SK-N-SH (cell line): Measurements from ENCODE around the gene PREB. TPM values are rescaled to one million over a fixed set of nuclear protein-coding genes. Genes with fewer than 3 reads are reported as not detected.

ENCODE experiments used
- CTCF ChIA-PET: fragments of 300-600, 350-600 bp; formaldehyde crosslinking; extraction: SDS; loops from one replicate; lab custom pipeline; 2021; lab: Yijun Ruan, JAX
- POLR2A ChIA-PET: fragments of 350-600 bp; sonication (Branson Sonifier 250); formaldehyde crosslinking; extraction: SDS; loops from one replicate; lab custom pipeline; 2020; ENCODE audit warnings: antibody characterized with exemption, inconsistent platforms; lab: Yijun Ruan, JAX
- DNase-seq: peaks from one replicate; pipeline ENCODE4 v3.0.0; 2012
- H2AFZ ChIP-seq: fragments of 200-600 bp; sonication (generic); 2 replicates; pipeline ENCODE4 v1.8.1; 2016; ENCODE audit warnings: antibody characterized with exemption, mild to moderate bottlenecking, low read depth
- H3F3A ChIP-seq: fragments of 200-600 bp; sonication (generic); replicated peaks from 2 replicates; pipeline ENCODE3; 2016; ENCODE audit warnings: antibody characterized with exemption, mild to moderate bottlenecking; ENCODE audit not compliant: insufficient read depth
- H3K27ac ChIP-seq, 2 experiments: fragments of 200-500 bp in 1 of 2; fragments of 200-600 bp in 1 of 2; sonication (Bioruptor generic) in 1 of 2; sonication (generic), shearing (Covaris generic) in 1 of 2; 2 replicates each; pipeline versions ENCODE4 v1.5.1 to v1.6.1; 2014 to 2016; ENCODE audit warnings: low read depth in 2 of 2, inconsistent platforms in 1 of 2, low read length in 1 of 2, mild to moderate bottlenecking in 1 of 2, mixed read lengths in 1 of 2
- H3K27me3 ChIP-seq: fragments of 200-600 bp; sonication (generic), shearing (Covaris generic); 2 replicates; pipeline ENCODE4 v1.6.1; 2016; ENCODE audit warnings: mixed run types; ENCODE audit not compliant: insufficient read depth
- H3K36me3 ChIP-seq, 2 experiments: fragments of 200-500 bp in 1 of 2; fragments of 200-600 bp in 1 of 2; sonication (Bioruptor generic) in 1 of 2; sonication (generic) in 1 of 2; replicated peaks in 1 of 2; 2 replicates each; pipeline versions ENCODE3 to v1.5.1; 2014 to 2016; ENCODE audit warnings: low read length in 1 of 2, mild to moderate bottlenecking in 1 of 2; ENCODE audit not compliant: insufficient read depth in 2 of 2, control insufficient read depth in 1 of 2
- H3K4me1 ChIP-seq, 2 experiments: fragments of 200-500 bp in 1 of 2; fragments of 200-600 bp in 1 of 2; sonication (Bioruptor generic) in 1 of 2; sonication (generic), shearing (Covaris generic) in 1 of 2; 2 replicates each; pipeline versions ENCODE4 v1.5.1 to v1.6.1; 2014 to 2016; ENCODE audit warnings: low read depth in 1 of 2, low read length in 1 of 2, mixed run types in 1 of 2; ENCODE audit not compliant: insufficient read depth in 2 of 2, control insufficient read depth in 1 of 2
- H3K4me2 ChIP-seq: fragments of 200-600 bp; sonication (generic), shearing (Covaris generic); 2 replicates; pipeline ENCODE4 v1.6.1; 2017; ENCODE audit warnings: mixed run types
- H3K4me3 ChIP-seq, 2 experiments: fragments of 200-500 bp in 1 of 2; fragments of 200-600 bp in 1 of 2; sonication (Bioruptor generic) in 1 of 2; sonication (generic), shearing (Covaris generic) in 1 of 2; 2 replicates each; pipeline versions ENCODE4 v1.5.1 to v1.8.1; 2014 to 2016; ENCODE audit warnings: low read depth in 2 of 2, inconsistent platforms in 1 of 2, low read length in 1 of 2, mild to moderate bottlenecking in 1 of 2, mixed read lengths in 1 of 2, moderate library complexity in 1 of 2
- H3K79me2 ChIP-seq: fragments of 200-600 bp; sonication (generic); 2 replicates; pipeline ENCODE4 v1.8.1; 2017; ENCODE audit warnings: mild to moderate bottlenecking; ENCODE audit not compliant: insufficient read depth
- H3K9ac ChIP-seq: fragments of 200-600 bp; sonication (generic); 2 replicates; pipeline ENCODE4 v1.6.1; 2017; ENCODE audit warnings: mixed run types
- H3K9me2 ChIP-seq: fragments of 200-600 bp; sonication (generic); 2 replicates; pipeline ENCODE4 v1.6.1; 2017; ENCODE audit warnings: mixed run types
- H3K9me3 ChIP-seq: fragments of 200-600 bp; sonication (generic); 2 replicates; pipeline ENCODE4 v1.6.1; 2017; ENCODE audit warnings: mixed run types, mild to moderate bottlenecking, moderate library complexity
- H4K20me1 ChIP-seq: fragments of 200-600 bp; sonication (generic); 2 replicates; pipeline ENCODE4 v1.6.1; 2017; ENCODE audit warnings: mild to moderate bottlenecking, mixed run types; ENCODE audit not compliant: insufficient read depth
- FOSL2 ChIP-seq: IDR thresholded peaks from 2 replicates; pipeline ENCODE4 v1.4.0; 2012; ENCODE audit warnings: low read depth, mild to moderate bottlenecking, moderate library complexity, borderline replicate concordance
- GABPA ChIP-seq: IDR thresholded peaks from 2 replicates; pipeline ENCODE4 v1.4.0; 2012; ENCODE audit warnings: low read depth, mild to moderate bottlenecking
- RAD21 ChIP-seq: IDR thresholded peaks from 2 replicates; pipeline ENCODE4 v1.6.1; 2012; ENCODE audit warnings: mild to moderate bottlenecking, low read length
- RCOR1 ChIP-seq: fragments of 150-350 bp; IDR thresholded peaks from 2 replicates; pipeline ENCODE4 v1.6.1; 2017; ENCODE audit warnings: antibody characterized with exemption, low read length
- RFX5 ChIP-seq: IDR thresholded peaks from 2 replicates; pipeline ENCODE4 v1.6.1; 2012; ENCODE audit warnings: mild to moderate bottlenecking, improper control_type of control experiment, low read length
- RXRA ChIP-seq: IDR thresholded peaks from 2 replicates; pipeline ENCODE4 v1.4.0; 2012; ENCODE audit warnings: low read depth, mild to moderate bottlenecking, borderline replicate concordance
- TAF1 ChIP-seq: IDR thresholded peaks from 2 replicates; pipeline ENCODE4 v1.6.1; 2012; ENCODE audit warnings: low read depth, mild to moderate bottlenecking, low read length, moderate library complexity, borderline replicate concordance
- TEAD4 ChIP-seq: IDR thresholded peaks from 2 replicates; pipeline ENCODE4 v1.4.0; 2012; ENCODE audit warnings: mild to moderate bottlenecking, borderline replicate concordance; ENCODE audit not compliant: insufficient read depth
- WGBS: methylation state at CpG from one replicate; pipeline ENCODE4 v1.1.6; 2017; ENCODE audit warnings: low lambda C conversion rate; 5-methylcytosine and 5-hydroxymethylcytosine counted together
- polyA plus RNA-seq, 3 experiments: library from polyadenylated mRNA; depleted of rRNA; stranded (reverse); fragments of >200 nt; gene quantifications; 2 replicates each; pipeline ENCODE4 v1.2.3, GENCODE V29; 2012
- TF ChIP-seq, protein P1 (sequence below): IDR thresholded peaks from 2 replicates; pipeline ENCODE4 v1.4.0; 2012; ENCODE audit warnings: low read depth
- TF ChIP-seq, protein P2 (sequence below): fragments of 150-350 bp; IDR thresholded peaks from 2 replicates; pipeline ENCODE4 v1.6.1; 2016; ENCODE audit warnings: mild to moderate bottlenecking, low read depth, low read length

Gene PREB
- polyA plus RNA-seq, 1 of the 3 experiments (the other 2 are of a cell fraction): 47.9 TPM

DNA sequence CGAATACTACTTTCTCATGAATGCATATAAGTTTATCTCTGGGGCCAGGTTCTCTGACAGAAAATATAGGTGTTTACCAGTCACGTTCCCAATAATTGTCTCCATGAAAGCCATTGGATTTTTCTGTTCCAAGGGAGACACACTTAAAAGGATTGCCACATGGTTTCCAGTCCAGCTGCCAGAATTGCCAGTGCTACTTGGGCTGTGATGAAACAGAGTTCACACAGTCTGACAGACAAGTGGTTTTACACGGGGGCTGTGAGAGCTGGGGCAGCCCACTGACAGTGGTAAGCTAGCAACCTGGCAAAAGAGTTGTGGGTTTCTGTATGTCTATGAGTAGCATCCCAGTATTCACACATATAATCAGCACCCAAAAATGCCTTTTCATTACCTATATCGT lies 49.7 kb upstream of the PREB start:
- no peak for DNase-seq
- no peaks in the 10 kb centered on the region for H3K27me3 ChIP-seq
- WGBS: 72% methylated on average over 4 of the region's 4 CpGs
- CTCF ChIA-PET: interaction anchor here (0.7 to 7.0 kb wide), 12 partner anchors 9 to 222 kb away, joined by 3 to 57 read pairs (median 4); partner anchors contain the start of gene ABHD1
- H3K9me2 ChIP-seq: no peaks in the 10 kb centered on the region
- H2AFZ ChIP-seq: no peak overlapping the region
- H3K79me2 ChIP-seq: no peaks in the 10 kb centered on the region
- H3K4me2 ChIP-seq: no peak overlapping the region
- H3K9me3 ChIP-seq: no peaks in the 10 kb centered on the region
- no peaks in the 10 kb centered on the region for H4K20me1 ChIP-seq
- no peak overlapping the region for H3K27ac ChIP-seq
- peaks cover 13% of the 10 kb centered on the region for H3F3A ChIP-seq
- H3K9ac ChIP-seq: no peak overlapping the region
- TF ChIP-seq TAF1: no peak
- TF ChIP-seq GABPA: no peak
- TF ChIP-seq RXRA: no peak
- TF ChIP-seq RAD21: no peak
- no peak for TF ChIP-seq RFX5
- TF ChIP-seq RCOR1: no peak
- TF ChIP-seq, protein P1, sequence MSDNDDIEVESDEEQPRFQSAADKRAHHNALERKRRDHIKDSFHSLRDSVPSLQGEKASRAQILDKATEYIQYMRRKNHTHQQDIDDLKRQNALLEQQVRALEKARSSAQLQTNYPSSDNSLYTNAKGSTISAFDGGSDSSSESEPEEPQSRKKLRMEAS: no peak
- peaks cover 0 to 37% of the 10 kb centered on the region in 2 experiments; a peak in 3 of 4 replicates for H3K4me1 ChIP-seq
- no peak overlapping the region for H3K4me3 ChIP-seq
- POLR2A ChIA-PET: no interaction called here
- no peaks in the 10 kb centered on the region for H3K36me3 ChIP-seq

DNA sequence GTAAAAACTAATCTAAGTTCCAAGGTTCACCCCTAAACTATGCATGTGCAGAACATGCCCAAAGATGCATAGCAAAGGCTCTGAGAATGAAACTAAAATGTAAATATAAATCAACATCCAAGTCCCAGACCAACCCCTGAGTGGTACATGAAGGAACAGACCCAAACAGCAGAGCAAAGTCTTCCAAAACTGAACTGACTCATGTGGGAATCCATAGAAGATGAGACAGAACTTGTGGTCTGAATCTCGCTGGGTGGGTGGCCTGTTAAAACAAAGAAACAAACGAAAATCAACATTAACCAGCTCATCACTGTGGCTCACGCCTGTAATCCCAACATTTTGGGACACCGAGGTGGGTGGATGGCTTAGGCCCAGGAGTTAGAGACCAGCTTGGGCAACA lies 47.9 kb upstream of the PREB start:
- Histone ChIP-seq H3K9me3 (no peaks in the 10 kb centered on the region), H3K9ac (0 out of 2 replicates have a peak overlapping the region, but pooled peaks have one; percentile 2), H3K79me2 (no peaks in the 10 kb centered on the region), H3K4me1 (peaks cover 3 to 39% of the 10 kb centered on the region in 2 experiments; a peak in 3 of 4 replicates), H3K27me3 (no peaks in the 10 kb centered on the region), H2AFZ (peak overlapping the region; percentile 47), H3K36me3 (no peaks in the 10 kb centered on the region), H3K27ac (peak overlapping the region in 1 of 2 experiments; percentile 80; a peak in 2 of 4 replicates), H3F3A (peaks cover 13% of the 10 kb centered on the region), H4K20me1 (no peaks in the 10 kb centered on the region), H3K4me2 (peak overlapping the region; percentile 3; the same call in 1 of the 2 replicates), H3K9me2 (no peaks in the 10 kb centered on the region), H3K4me3 (no peak overlapping the region)
- WGBS: 53% methylated on average over 4 of the region's 4 CpGs
- DNase-seq: no peak
- ChIA-PET CTCF (interaction anchor here (0.9 to 7.0 kb wide), 4 partner anchors 9 to 101 kb away, joined by 3 to 57 read pairs (median 8); no protein-coding TSS in a partner anchor), POLR2A (no interaction called here)
- TF ChIP-seq, protein P2, sequence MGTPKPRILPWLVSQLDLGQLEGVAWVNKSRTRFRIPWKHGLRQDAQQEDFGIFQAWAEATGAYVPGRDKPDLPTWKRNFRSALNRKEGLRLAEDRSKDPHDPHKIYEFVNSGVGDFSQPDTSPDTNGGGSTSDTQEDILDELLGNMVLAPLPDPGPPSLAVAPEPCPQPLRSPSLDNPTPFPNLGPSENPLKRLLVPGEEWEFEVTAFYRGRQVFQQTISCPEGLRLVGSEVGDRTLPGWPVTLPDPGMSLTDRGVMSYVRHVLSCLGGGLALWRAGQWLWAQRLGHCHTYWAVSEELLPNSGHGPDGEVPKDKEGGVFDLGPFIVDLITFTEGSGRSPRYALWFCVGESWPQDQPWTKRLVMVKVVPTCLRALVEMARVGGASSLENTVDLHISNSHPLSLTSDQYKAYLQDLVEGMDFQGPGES: no peak

DNA sequence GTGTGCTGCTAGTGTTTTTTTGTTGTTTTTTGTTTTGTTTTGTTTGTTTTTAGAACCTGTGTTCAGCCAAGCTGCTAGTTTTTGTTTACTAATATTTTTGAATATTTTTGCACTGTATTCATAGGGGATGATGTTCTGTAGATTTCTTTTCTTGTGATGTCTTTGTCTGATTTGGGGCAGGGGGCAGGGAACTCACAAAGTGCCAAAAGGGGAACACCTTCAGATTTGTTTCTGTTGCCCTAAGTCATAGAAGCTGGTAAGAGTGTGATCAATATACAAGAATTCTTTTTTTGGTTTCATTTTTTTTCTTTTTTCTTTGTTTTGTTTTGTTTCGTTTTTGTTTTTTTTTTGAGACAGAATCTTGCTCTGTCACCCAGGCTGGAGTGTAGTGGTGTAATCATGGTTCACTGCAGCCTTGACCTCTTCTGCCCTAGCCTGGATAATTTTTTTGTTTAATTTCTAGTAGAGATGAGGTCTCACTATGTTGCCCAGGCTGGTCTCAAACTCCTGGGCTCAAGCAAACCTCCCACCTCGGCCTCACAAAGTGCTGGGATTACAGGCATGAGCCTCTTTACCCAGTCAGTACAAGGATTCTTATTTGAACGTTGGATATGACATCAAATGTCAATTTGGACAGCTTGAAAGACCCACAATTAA lies 45.0 kb upstream of the PREB start:
- H3K9ac ChIP-seq: peak overlapping the region; percentile 20
- ChIA-PET POLR2A (no interaction called here), CTCF (interaction anchor here (1.8 to 4.0 kb wide), 2 partner anchors 10 to 12 kb away, joined by 9 to 24 read pairs; no protein-coding TSS in a partner anchor)
- H3K27me3 ChIP-seq: no peaks in the 10 kb centered on the region
- H3K9me2 ChIP-seq: no peaks in the 10 kb centered on the region
- no peaks in the 10 kb centered on the region for H4K20me1 ChIP-seq
- no peak overlapping the region; the same call in 1 of the 2 replicates for H2AFZ ChIP-seq
- no peaks in the 10 kb centered on the region for H3K79me2 ChIP-seq
- no peak for TF ChIP-seq TEAD4
- TF ChIP-seq TAF1: no peak
- TF ChIP-seq FOSL2: no peak
- peak overlapping the region in 1 of 2 experiments; percentile 80; a peak in 1 of 4 replicates for H3K27ac ChIP-seq
- DNase-seq: no peak
- H3K4me3 ChIP-seq: no peak overlapping the region
- H3K9me3 ChIP-seq: no peaks in the 10 kb centered on the region
- peaks cover 4% of the 10 kb centered on the region for H3F3A ChIP-seq
- WGBS: 34% methylated on average over 3 of the region's 3 CpGs
- peaks cover 3 to 29% of the 10 kb centered on the region in 2 experiments; a peak in 3 of 4 replicates for H3K4me1 ChIP-seq
- H3K36me3 ChIP-seq: no peaks in the 10 kb centered on the region
- H3K4me2 ChIP-seq: peak overlapping the region; percentile 36; the same call in 1 of the 2 replicates
